GM19351 (cell line): ENCODE measurements around the gene BRD9.
A peak's percentile ranks its signal among the peaks of the same experiment; 100 is the strongest.
"Not testable (repeated sequence)": the region's sequence is repeated elsewhere in the genome, so short reads cannot be mapped to it uniquely, and the experiment has no call there.

Experiments
- ATAC-seq: cut with Tn5 transposase; IDR thresholded peaks from one replicate; pipeline ENCODE4 v1.9.1; 2021; ENCODE audit warnings: mild to moderate bottlenecking, moderate library complexity; ENCODE audit not compliant: unreplicated experiment

BRD9 gene

GRCh38 chr5:892394-893136, at the start of gene BRD9, which contains the start of gene TRIP13:
BRD9 (minus strand) TSS chr5:892801; CDS start chr5:892657, 144 bp downstream.
TRIP13 (plus strand) TSS chr5:892884; CDS start chr5:892999, 115 bp downstream.
- peak; percentile 97 for ATAC-seq

DNA sequence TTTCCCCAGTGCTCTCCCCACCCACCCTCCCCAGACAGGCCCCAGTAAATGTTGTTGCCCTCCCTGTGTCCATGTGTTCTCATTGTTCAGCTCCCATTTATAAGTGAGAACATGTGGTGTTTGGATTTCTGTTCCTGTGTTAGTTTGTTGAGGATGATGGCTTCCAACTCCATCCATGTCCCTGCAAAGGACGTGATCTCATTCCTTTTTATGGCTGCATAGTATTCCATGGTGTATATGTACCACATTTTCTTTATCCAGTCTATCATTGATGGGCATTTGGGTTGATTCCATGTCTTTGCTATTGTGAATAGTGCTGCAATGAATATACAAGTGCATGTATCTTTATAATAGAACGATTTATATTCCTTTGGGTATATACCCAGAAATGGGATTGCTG, 48.1 kb upstream of the BRD9 start:
- ATAC-seq: not testable (repeated sequence)

DNA sequence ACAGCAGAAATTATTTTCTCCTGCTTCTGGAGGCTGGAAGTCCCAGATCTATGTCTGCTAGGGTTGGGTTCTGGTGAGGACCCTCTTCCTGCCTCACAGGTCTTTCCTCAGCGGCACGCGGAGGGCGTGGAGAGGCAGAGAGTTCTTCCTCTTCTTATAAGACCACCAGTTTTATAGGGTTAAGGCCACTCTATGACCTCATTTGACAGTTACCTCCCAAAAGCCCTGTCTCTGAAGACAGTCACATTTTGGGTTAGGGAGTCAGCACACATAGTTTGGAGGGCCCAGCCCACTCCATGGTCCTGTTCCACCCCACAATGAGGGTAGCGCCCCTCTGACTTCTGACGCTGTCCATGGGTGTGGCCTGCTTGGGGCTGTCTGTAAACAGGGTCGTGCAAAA, 46.8 kb upstream of the BRD9 start:
- ATAC-seq: no peak

GRCh38 chr5:937151-937924, 44.7 kb upstream of the BRD9 start:
- ATAC-seq: no peak

GRCh38 chr5:936149-937144, 43.8 kb upstream of the BRD9 start:
- no peak for ATAC-seq

- ATAC-seq: no peak
Observed at GRCh38 chr5:935510-936084, 43.0 kb upstream of the BRD9 start.

- not testable (repeated sequence) for ATAC-seq
Observed at GRCh38 chr5:934381-934967, 41.9 kb upstream of the BRD9 start.

- ATAC-seq: not testable (repeated sequence)
Observed at GRCh38 chr5:933951-934350, 41.4 kb upstream of the BRD9 start.

DNA sequence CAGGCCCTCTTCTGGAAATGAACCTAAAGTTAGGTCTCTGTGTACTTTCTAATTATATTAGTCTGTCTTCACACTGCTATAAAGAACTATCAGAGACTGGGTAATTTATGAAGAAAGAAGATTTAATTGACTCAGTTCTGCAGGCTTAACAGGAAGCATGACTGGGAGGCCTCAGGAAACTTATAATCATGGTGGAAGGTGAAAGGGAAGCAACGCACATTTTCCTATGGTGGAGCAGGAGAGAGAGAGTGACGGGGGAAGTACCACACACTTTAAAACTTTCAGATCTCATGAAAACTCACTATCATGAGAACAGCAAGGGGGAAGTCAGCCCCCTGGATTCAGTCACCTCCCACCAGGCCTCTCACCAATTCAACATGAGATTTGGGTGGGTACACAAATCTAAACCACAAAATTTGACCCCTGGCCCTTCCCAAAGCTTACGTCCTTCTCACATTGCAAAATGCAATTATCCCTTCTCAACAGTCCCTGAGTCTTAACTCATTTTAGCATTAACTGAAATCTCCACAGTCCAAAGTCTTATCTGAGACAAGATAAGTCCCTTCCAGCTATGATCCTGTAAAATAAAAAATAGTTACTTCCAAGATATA, 40.8 kb upstream of the BRD9 start:
- ATAC-seq: no peak

- ATAC-seq: no peak
Observed at GRCh38 chr5:932628-933250, 40.1 kb upstream of the BRD9 start.

- no peak for ATAC-seq
Observed at GRCh38 chr5:932151-932627, 39.6 kb upstream of the BRD9 start.

DNA sequence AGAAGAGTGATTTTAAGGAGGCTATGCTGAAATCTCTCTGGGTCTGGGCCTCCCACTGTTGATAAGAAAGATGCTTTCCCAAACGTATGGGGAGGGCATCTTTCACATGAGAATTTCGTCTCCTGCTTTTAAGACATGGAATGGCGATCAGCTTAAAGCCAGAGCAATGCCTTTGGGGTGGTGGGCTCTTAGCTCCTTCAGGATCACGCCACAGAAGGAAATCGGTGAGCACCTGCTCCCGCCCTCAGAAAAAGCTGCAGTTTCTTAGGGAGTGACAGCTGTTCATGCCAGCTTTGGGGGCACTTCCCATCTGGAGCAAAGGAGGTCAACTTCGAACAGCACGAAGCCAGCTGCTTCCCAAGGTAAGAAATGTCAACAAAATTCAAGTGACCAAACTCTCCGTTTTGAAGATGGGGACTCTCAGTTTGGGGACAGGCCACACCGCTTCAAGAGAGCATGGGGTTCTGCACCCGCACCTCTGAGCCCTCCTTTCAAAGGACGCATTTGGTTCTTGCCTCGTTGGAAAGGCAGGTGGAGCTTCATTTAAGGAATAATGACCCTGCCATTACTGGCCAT, 39.1 kb upstream of the BRD9 start:
- ATAC-seq: no peak

- no peak for ATAC-seq
Observed at GRCh38 chr5:930866-931265, 38.3 kb upstream of the BRD9 start.

DNA sequence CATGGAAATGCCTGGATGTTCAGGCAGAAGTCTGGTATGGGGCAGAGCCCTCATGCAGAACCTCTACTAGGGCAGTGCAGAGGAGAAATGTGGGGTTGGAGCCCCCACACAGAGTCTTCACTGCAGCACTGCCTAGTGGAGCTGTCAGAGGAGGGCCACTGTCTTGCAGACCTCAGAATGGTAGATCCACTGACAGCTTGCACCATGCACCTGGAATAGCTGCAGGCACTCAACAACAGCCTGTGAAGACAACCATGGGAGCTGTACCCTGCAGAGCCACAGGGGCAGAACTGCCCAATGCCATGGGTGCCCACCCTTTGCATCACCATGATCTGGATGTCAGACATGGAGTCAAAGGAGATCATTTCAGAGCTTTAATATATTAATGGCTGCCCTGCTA, 37.0 kb upstream of the BRD9 start:
- no peak for ATAC-seq

DNA sequence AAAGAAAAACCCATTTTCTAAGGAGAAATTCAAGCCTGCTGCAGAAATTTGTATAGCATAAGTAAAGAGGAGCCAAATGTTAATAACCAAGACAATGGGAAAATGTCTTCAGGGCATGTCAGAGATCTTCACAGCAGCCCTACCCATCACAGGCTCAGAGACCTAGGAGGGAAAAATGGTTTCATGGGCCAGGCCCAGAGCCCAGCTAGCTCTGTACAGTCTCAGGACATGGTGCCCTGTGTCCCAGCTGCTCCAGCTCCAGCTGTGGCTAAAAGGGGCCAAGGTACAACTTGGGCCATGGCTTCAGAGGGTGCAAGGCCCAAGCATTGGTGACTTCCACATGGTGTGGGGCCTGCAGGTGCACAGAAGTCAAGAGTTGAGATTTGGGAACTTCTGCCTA, 36.6 kb upstream of the BRD9 start:
- ATAC-seq: not testable (repeated sequence)

GRCh38 chr5:927172-928015, 34.8 kb upstream of the BRD9 start:
- no peak for ATAC-seq

- ATAC-seq: no peak
Observed at GRCh38 chr5:926417-927171, 34.0 kb upstream of the BRD9 start.
